ENCODE data around the gene DNTT.

- no peak for TF ChIP-seq ZBTB21 (tag by site-specific recombination; IDR thresholded peaks at IDR 0.05)
- no peak for TF ChIP-seq CTCF (tag by site-specific recombination; IDR thresholded peaks at IDR 0.05)
- no peak for TF ChIP-seq ZNF274 (IDR thresholded peaks at IDR 0.05; ENCODE audit: low read length)
- TF ChIP-seq ZNF274 (tag by site-specific recombination; IDR thresholded peaks at IDR 0.05; ENCODE audit: borderline replicate concordance): no peak
- no peak for TF ChIP-seq EGR2 (tag by site-specific recombination; IDR thresholded peaks at IDR 0.05; ENCODE audit: low read depth)
- no peak for TF ChIP-seq SETDB1 (IDR thresholded peaks at IDR 0.05; ENCODE audit: insufficient read length, low read length)
- TF ChIP-seq MYNN (tag by site-specific recombination; IDR thresholded peaks at IDR 0.05; ENCODE audit: borderline replicate concordance): no peak
- TF ChIP-seq ZNF843 (tag by site-specific recombination; IDR thresholded peaks at IDR 0.05): no peak
- TF ChIP-seq KLF8 (tag by site-specific recombination; IDR thresholded peaks at IDR 0.05): no peak
- no peak for TF ChIP-seq BCL11B (tag by site-specific recombination; IDR thresholded peaks at IDR 0.05; ENCODE audit: low read depth)
- TF ChIP-seq ZNF202 (tag by site-specific recombination; IDR thresholded peaks at IDR 0.05; ENCODE audit: borderline replicate concordance): no peak
- TF ChIP-seq ZNF521 (tag by site-specific recombination; IDR thresholded peaks at IDR 0.05): no peak
- TF ChIP-seq ZSCAN30 (tag by site-specific recombination; IDR thresholded peaks at IDR 0.05): no peak
- no peak for TF ChIP-seq ATF2 (tag by site-specific recombination; IDR thresholded peaks at IDR 0.05; ENCODE audit: low read depth)
Measured at GRCh38 chr10:96313344-96313743, 9.1 kb downstream of the DNTT start.

Data from HEK293 (cell line).